Vagina (tissue), 2 donors: ENCODE results near the gene DNM1L.

Experiments
- CTCF ChIP-seq, 3 experiments: fragments of 450-650 bp in 2 of 3; fragments of 200-600 bp in 1 of 3; sonication (generic) in 1 of 3; IDR thresholded peaks; one replicate each; pipeline ENCODE4 v1.5.1; 2017 to 2019; ENCODE audit warnings: antibody characterized with exemption in 3 of 3, mild to moderate bottlenecking in 2 of 3, moderate library complexity in 2 of 3
- POLR2A ChIP-seq, 2 donors: fragments of 450-650 bp; IDR thresholded peaks; one replicate each; pipeline ENCODE4 v1.6.1; 2017; ENCODE audit warnings: antibody characterized with exemption in 2 of 2, mild to moderate bottlenecking in 2 of 2, moderate library complexity in 2 of 2
- POLR2AphosphoS5 ChIP-seq, 2 donors: sonication (generic); formaldehyde crosslinking; IDR thresholded peaks; one replicate each; pipeline ENCODE4 v1.9.0; 2017; ENCODE audit warnings: antibody characterized with exemption in 2 of 2, mild to moderate bottlenecking in 2 of 2, low read depth in 1 of 2; ENCODE audit not compliant: insufficient read depth in 1 of 2

- no peak for TF ChIP-seq CTCF (IDR thresholded peaks at IDR 0.05)
- TF ChIP-seq POLR2AphosphoS5 (IDR thresholded peaks at IDR 0.05; ENCODE audit: insufficient read depth in 1 of 2, low read depth in 1 of 2), result no peak
- no peak for TF ChIP-seq POLR2A (IDR thresholded peaks at IDR 0.05)
Measured at GRCh38 chr12:32743264-32743663, 64.2 kb downstream of the DNM1L start.
